ENCODE data around the gene SYVN1.

Gene SYVN1

DNA sequence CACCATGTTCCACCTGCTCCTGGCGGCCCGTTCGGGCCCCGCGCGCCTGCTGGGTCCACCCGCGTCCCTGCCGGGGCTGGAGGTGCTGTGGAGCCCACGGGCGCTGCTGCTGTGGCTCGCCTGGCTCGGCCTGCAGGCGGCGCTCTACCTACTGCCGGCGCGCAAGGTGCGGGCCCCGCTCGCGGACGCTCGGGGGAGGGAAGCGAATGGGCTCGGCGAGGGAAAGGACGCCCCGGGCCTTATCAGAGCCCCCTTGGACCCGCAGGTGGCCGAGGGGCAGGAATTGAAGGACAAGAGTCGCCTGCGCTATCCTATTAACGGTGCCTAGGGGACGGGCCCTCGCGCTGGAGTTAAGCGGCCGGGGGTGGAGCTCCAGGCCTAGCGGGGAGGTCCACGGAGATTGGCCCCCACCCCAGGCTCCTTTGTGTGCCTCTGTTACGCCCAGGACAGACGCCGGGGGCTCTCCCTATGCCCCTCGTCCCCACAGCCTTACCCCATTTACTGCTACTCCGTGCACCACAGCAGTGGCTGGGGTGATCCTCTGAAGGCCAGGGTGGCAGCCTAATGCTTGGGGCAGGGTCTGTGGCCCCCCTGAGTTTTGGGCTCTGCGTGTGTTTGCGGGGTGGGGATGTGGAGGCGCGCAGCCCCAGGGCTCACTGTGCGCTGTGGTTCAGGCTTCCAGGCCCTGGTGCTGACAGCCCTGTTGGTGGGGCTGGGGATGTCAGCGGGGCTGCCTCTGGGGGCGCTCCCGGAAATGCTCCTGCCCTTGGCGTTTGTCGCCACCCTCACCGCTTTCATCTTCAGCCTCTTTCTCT is 21.6 kb downstream of the SYVN1 start:
- H3K27ac ChIP-seq (ENCODE audit: low read depth, low read length), result no peak overlapping the region

DNA sequence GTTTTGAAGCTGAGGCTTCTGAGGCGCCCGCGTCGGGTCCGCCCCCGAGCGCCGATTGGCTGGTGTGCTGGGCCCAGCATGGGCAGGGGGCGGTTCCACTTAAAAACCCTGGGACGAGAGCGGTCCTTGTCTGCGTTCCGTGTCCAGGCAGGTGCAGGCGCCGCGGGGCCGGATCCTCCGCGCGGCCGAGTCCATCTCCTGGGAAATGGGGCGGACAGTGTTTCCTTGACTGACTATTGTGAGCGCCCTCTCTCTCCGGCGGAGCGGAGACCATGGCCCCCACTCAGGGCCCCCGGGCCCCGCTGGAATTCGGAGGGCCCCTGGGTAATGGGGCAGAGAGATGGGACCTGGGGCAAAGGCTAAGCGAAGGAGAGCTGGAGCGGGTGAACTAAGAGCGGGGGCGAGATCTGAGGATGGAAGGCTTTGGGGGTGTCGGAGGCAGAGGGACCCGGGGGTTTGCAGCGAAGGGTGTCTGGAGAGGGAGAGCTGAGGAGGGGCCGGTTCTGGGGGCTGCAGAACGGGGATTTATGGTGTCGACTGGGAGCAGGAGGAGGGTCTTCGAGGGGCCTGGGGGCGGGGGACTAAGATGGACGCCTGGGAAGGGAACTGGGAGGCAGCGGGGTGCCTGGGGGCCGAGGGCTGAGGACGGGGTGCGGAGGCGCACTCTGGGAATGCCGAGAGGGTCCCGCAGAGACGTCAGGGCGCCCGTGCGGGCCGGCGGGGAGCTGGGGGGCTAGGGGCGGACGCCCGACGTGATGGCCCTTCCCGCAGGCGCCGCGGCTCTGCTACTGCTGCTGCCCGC is 22.4 kb downstream of the SYVN1 start, which contains the start of gene TM7SF2:
Gene TM7SF2 (plus strand): TSS at position 129 of the 802 bp plus-strand sequence. CDS start 144 bp downstream, at position 273.
- no peaks in the 10 kb centered on the region for H3K27me3 ChIP-seq (ENCODE audit: control insufficient read depth in 1 of 2, insufficient read depth in 2 of 2, low read length in 2 of 2)
- peaks cover 10 to 30% of the 10 kb centered on the region in 2 donors for H3K36me3 ChIP-seq (ENCODE audit: control insufficient read depth in 1 of 2, insufficient read depth in 2 of 2, low read length in 2 of 2)
- peak within 1 kb of the TSS; percentile 73 to 80 for H3K9ac ChIP-seq (ENCODE audit: low read depth in 1 of 2, low read length in 2 of 2)
- H3K4me1 ChIP-seq (ENCODE audit: control insufficient read depth in 1 of 2, insufficient read depth in 2 of 2, low read length in 2 of 2), result peaks cover 29 to 48% of the 10 kb centered on the region in 2 donors
- H3K27ac ChIP-seq (ENCODE audit: low read depth, low read length), result no peak within 1 kb of the TSS
- no peaks in the 10 kb centered on the region for H3K9me3 ChIP-seq (ENCODE audit: control insufficient read depth in 1 of 2, low read length in 2 of 2)
- H3K4me3 ChIP-seq (ENCODE audit: low read depth in 1 of 2, low read length in 2 of 2), result peak within 1 kb of the TSS; percentile 74 to 76

More for the DNA sequence above, 21.6 kb downstream of the SYVN1 start:
- H3K9ac ChIP-seq (ENCODE audit: low read depth in 1 of 2, low read length in 2 of 2), result peak overlapping the region; percentile 73 to 80
- peaks cover 6 to 22% of the 10 kb centered on the region in 2 donors for H3K36me3 ChIP-seq (ENCODE audit: control insufficient read depth in 1 of 2, insufficient read depth in 2 of 2, low read length in 2 of 2)
- peaks cover 29 to 49% of the 10 kb centered on the region in 2 donors for H3K4me1 ChIP-seq (ENCODE audit: control insufficient read depth in 1 of 2, insufficient read depth in 2 of 2, low read length in 2 of 2)
- no peaks in the 10 kb centered on the region for H3K27me3 ChIP-seq (ENCODE audit: control insufficient read depth in 1 of 2, insufficient read depth in 2 of 2, low read length in 2 of 2)
- peak overlapping the region; percentile 74 to 76 for H3K4me3 ChIP-seq (ENCODE audit: low read depth in 1 of 2, low read length in 2 of 2)
- H3K9me3 ChIP-seq (ENCODE audit: control insufficient read depth in 1 of 2, low read length in 2 of 2), result no peaks in the 10 kb centered on the region

- Histone ChIP-seq H3K27ac (ENCODE audit: low read depth, low read length) (no peak overlapping the region), H3K9ac (ENCODE audit: low read depth in 1 of 2, low read length in 2 of 2) (no peak overlapping the region), H3K27me3 (ENCODE audit: control insufficient read depth in 1 of 2, insufficient read depth in 2 of 2, low read length in 2 of 2) (no peaks in the 10 kb centered on the region), H3K9me3 (ENCODE audit: control insufficient read depth in 1 of 2, low read length in 2 of 2) (no peaks in the 10 kb centered on the region), H3K36me3 (ENCODE audit: control insufficient read depth in 1 of 2, insufficient read depth in 2 of 2, low read length in 2 of 2) (peaks cover 8 to 31% of the 10 kb centered on the region in 2 donors), H3K4me1 (ENCODE audit: control insufficient read depth in 1 of 2, insufficient read depth in 2 of 2, low read length in 2 of 2) (peaks cover 25 to 41% of the 10 kb centered on the region in 2 donors), H3K4me3 (ENCODE audit: low read depth in 1 of 2, low read length in 2 of 2) (peak overlapping the region in 1 of 2 donors; percentile 42)
These were observed 23.1 kb downstream of the SYVN1 start for GRCh38 chr11:65111159-65111743.

DNA sequence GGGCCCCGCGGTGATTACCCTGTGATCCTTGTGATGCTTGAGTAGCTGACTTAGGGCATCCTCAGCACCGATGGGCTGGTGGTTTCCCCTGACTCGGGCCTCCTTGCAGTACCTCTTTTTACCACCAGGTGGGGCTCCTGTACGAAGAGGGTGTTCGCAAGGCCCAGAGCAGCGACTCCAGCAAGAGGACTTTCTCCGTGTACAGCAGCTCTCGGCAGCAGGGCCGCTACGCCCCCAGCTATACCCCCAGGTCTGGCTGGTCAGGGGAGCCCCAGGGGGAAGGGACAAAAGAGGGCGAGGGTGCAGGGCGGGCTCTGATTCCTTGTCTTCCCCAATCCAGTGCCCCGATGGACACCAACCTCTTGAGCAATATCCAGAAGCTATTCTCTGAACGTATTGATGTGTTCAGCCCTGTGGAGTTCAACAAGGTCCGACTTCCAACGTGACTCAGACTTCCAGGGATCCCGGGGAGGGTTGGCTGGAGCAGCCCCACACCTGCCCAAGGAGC is 23.9 kb downstream of the SYVN1 start:
- Histone ChIP-seq H3K9ac (ENCODE audit: low read depth in 1 of 2, low read length in 2 of 2) (no peak overlapping the region), H3K9me3 (ENCODE audit: control insufficient read depth in 1 of 2, low read length in 2 of 2) (no peaks in the 10 kb centered on the region), H3K36me3 (ENCODE audit: control insufficient read depth in 1 of 2, insufficient read depth in 2 of 2, low read length in 2 of 2) (peaks cover 10 to 33% of the 10 kb centered on the region in 2 donors), H3K4me1 (ENCODE audit: control insufficient read depth in 1 of 2, insufficient read depth in 2 of 2, low read length in 2 of 2) (peaks cover 20 to 33% of the 10 kb centered on the region in 2 donors), H3K27me3 (ENCODE audit: control insufficient read depth in 1 of 2, insufficient read depth in 2 of 2, low read length in 2 of 2) (no peaks in the 10 kb centered on the region), H3K27ac (ENCODE audit: low read depth, low read length) (no peak overlapping the region), H3K4me3 (ENCODE audit: low read depth in 1 of 2, low read length in 2 of 2) (no peak overlapping the region)

DNA sequence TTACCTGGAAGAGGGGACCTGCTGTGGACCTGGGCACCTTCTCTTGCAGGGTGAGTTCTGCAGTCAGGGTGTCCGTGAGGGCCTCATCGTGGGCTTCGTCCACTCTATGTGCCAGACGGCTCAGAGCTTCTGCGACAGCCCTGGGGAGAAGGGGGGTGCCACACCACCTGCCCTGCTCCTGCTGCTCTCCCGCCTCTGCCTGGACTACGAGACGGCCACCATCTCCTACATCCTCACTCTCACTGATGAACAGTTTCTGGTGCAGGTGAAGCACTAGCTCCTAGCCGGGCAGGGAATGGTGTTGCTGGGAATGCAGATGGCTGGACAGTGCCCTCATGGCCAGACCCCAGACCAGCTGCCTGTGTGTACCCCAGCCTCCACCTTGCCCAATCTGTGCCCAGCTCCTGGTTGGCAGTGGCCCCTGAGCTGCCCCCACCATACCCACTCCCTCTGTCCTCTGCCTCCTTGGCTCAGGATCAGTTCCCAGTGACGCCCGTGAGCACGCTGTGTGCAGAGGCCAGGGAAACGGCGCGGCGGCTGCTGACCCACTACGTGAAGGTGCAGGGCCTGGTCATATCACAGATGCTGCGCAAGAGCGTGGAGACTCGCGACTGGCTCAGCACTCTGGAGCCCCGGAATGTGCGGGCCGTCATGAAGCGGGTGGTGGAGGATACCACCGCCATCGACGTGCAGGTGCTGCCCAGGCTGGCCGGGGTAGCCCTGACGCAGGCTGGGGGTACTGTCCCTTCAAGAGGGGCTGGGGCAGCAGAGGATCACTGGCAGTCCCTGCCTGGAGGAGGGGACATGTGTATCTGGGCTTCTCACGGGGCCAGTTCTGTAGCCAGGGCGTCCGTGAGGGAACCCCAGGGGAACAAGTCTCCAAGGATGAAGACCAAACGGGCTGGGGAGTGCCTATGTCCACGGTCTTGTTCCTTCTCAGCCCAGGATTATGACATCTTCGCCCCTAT is 24.8 kb downstream of the SYVN1 start:
- Histone ChIP-seq H3K4me3 (ENCODE audit: low read depth in 1 of 2, low read length in 2 of 2) (no peak overlapping the region), H3K36me3 (ENCODE audit: control insufficient read depth in 1 of 2, insufficient read depth in 2 of 2, low read length in 2 of 2) (peaks cover 10 to 34% of the 10 kb centered on the region in 2 donors), H3K4me1 (ENCODE audit: control insufficient read depth in 1 of 2, insufficient read depth in 2 of 2, low read length in 2 of 2) (peaks cover 20 to 31% of the 10 kb centered on the region in 2 donors), H3K27ac (ENCODE audit: low read depth, low read length) (no peak overlapping the region), H3K9ac (ENCODE audit: low read depth in 1 of 2, low read length in 2 of 2) (no peak overlapping the region), H3K27me3 (ENCODE audit: control insufficient read depth in 1 of 2, insufficient read depth in 2 of 2, low read length in 2 of 2) (no peaks in the 10 kb centered on the region), H3K9me3 (ENCODE audit: control insufficient read depth in 1 of 2, low read length in 2 of 2) (no peaks in the 10 kb centered on the region)

DNA sequence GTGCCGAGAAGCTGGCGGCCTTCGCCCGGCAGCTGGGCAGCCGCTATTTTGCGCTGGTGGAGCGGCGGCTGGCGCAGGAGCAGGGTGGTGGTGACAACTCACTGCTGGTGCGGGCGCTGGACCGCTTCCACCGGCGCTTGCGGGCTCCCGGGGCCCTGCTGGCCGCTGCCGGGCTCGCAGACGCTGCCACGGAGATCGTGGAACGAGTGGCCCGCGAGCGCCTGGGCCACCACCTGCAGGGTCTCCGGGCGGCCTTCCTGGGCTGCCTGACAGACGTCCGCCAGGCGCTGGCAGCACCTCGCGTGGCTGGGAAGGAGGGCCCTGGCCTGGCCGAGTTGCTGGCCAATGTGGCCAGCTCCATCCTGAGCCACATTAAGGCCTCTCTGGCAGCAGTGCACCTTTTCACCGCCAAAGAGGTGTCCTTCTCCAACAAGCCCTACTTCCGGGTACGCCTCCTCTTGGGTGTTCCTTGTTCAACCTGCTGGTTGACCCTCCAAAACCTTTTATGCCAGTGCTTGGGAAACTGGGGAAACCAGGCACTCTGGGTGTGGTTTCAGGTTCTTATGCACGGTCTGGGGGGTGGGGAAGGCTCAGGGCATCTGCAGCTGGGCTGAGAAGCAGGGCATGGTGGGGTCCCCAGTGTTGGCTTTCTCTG is 25.7 kb downstream of the SYVN1 start:
- Histone ChIP-seq H3K36me3 (ENCODE audit: control insufficient read depth in 1 of 2, insufficient read depth in 2 of 2, low read length in 2 of 2) (peaks cover 10 to 34% of the 10 kb centered on the region in 2 donors), H3K27ac (ENCODE audit: low read depth, low read length) (no peak overlapping the region), H3K4me1 (ENCODE audit: control insufficient read depth in 1 of 2, insufficient read depth in 2 of 2, low read length in 2 of 2) (peaks cover 20 to 29% of the 10 kb centered on the region in 2 donors), H3K4me3 (ENCODE audit: low read depth in 1 of 2, low read length in 2 of 2) (no peak overlapping the region), H3K27me3 (ENCODE audit: control insufficient read depth in 1 of 2, insufficient read depth in 2 of 2, low read length in 2 of 2) (no peaks in the 10 kb centered on the region), H3K9ac (ENCODE audit: low read depth in 1 of 2, low read length in 2 of 2) (no peak overlapping the region), H3K9me3 (ENCODE audit: control insufficient read depth in 1 of 2, low read length in 2 of 2) (no peaks in the 10 kb centered on the region)

GRCh38 chr11:65107751-65108468 is 26.4 kb downstream of the SYVN1 start:
- peaks cover 10 to 34% of the 10 kb centered on the region in 2 donors for H3K36me3 ChIP-seq (ENCODE audit: control insufficient read depth in 1 of 2, insufficient read depth in 2 of 2, low read length in 2 of 2)
- no peak overlapping the region for H3K9ac ChIP-seq (ENCODE audit: low read depth in 1 of 2, low read length in 2 of 2)
- no peak overlapping the region for H3K27ac ChIP-seq (ENCODE audit: low read depth, low read length)
- H3K4me3 ChIP-seq (ENCODE audit: low read depth in 1 of 2, low read length in 2 of 2), result no peak overlapping the region
- H3K9me3 ChIP-seq (ENCODE audit: control insufficient read depth in 1 of 2, low read length in 2 of 2), result no peaks in the 10 kb centered on the region
- H3K27me3 ChIP-seq (ENCODE audit: control insufficient read depth in 1 of 2, insufficient read depth in 2 of 2, low read length in 2 of 2), result no peaks in the 10 kb centered on the region
- peaks cover 16 to 23% of the 10 kb centered on the region in 2 donors for H3K4me1 ChIP-seq (ENCODE audit: control insufficient read depth in 1 of 2, insufficient read depth in 2 of 2, low read length in 2 of 2)

GRCh38 chr11:65107078-65107477 is 27.2 kb downstream of the SYVN1 start:
- Histone ChIP-seq H3K4me1 (ENCODE audit: control insufficient read depth in 1 of 2, insufficient read depth in 2 of 2, low read length in 2 of 2) (peaks cover 14 to 19% of the 10 kb centered on the region in 2 donors), H3K36me3 (ENCODE audit: control insufficient read depth in 1 of 2, insufficient read depth in 2 of 2, low read length in 2 of 2) (peaks cover 10 to 34% of the 10 kb centered on the region in 2 donors), H3K9me3 (ENCODE audit: control insufficient read depth in 1 of 2, low read length in 2 of 2) (no peaks in the 10 kb centered on the region), H3K27me3 (ENCODE audit: control insufficient read depth in 1 of 2, insufficient read depth in 2 of 2, low read length in 2 of 2) (no peaks in the 10 kb centered on the region), H3K4me3 (ENCODE audit: low read depth in 1 of 2, low read length in 2 of 2) (no peak overlapping the region), H3K9ac (ENCODE audit: low read depth in 1 of 2, low read length in 2 of 2) (no peak overlapping the region), H3K27ac (ENCODE audit: low read depth, low read length) (no peak overlapping the region)
